PC-9 (cell line): ENCODE data around the gene MSH2. TPM values are rescaled to one million over a fixed set of nuclear protein-coding genes. Genes with fewer than 3 reads are reported as not detected.

ENCODE experiments used
- BruUV-seq: library from RNA; stranded (reverse); fragments of 400-500 nt; replicated peaks from 2 replicates; lab custom pipeline; 2021; lab: Mats Ljungman, UMichigan
- CTCF ChIA-PET: fragments of 300-600 bp; sonication (Branson Sonifier 250); formaldehyde crosslinking; loops from one replicate; lab custom pipeline; 2022; ENCODE audit warnings: antibody characterized with exemption; lab: Charles Lee
- POLR2A ChIA-PET: fragments of 300-600 bp; sonication (Branson Sonifier 250); formaldehyde crosslinking; loops from one replicate; lab custom pipeline; 2022; ENCODE audit warnings: antibody characterized with exemption; ENCODE audit not compliant: unreplicated experiment; lab: Charles Lee
- DNase-seq, 2 experiments: peaks; one replicate each; pipeline versions ENCODE4 v3.0.0 to v3.0.0-alpha.2; 2015 to 2022; ENCODE audit warnings: mixed read lengths in 1 of 2
- H2AFZ ChIP-seq: fragments of 200-600 bp; sonication (generic); 2 replicates; pipeline ENCODE4 v1.8.1; 2017; ENCODE audit warnings: antibody characterized with exemption
- H3F3A ChIP-seq: fragments of 200-600 bp; sonication (generic); 2 replicates; pipeline ENCODE4 v1.8.1; 2017; ENCODE audit warnings: antibody characterized with exemption, mild to moderate bottlenecking, low read depth; ENCODE audit not compliant: insufficient read depth
- H3K27ac ChIP-seq: fragments of 200-600 bp; sonication (generic); 2 replicates; pipeline ENCODE4 v1.6.1; 2016; ENCODE audit warnings: mixed run types
- H3K27me3 ChIP-seq: fragments of 200-600 bp; sonication (generic); 2 replicates; pipeline ENCODE4 v1.6.1; 2016; ENCODE audit warnings: low read depth, mixed run types; ENCODE audit not compliant: insufficient read depth
- H3K36me3 ChIP-seq: fragments of 200-600 bp; sonication (generic); 2 replicates; pipeline ENCODE4 v1.6.1; 2016; ENCODE audit warnings: low read depth, mixed run types
- H3K4me1 ChIP-seq: fragments of 200-600 bp; sonication (generic); replicated peaks from 2 replicates; pipeline ENCODE4 v1.6.1; 2016; ENCODE audit warnings: mixed run types; ENCODE audit not compliant: insufficient read depth
- H3K4me2 ChIP-seq: fragments of 200-600 bp; sonication (generic); 2 replicates; pipeline ENCODE4 v1.6.1; 2017; ENCODE audit warnings: mixed run types
- H3K4me3 ChIP-seq: fragments of 200-600 bp; sonication (generic); 2 replicates; pipeline ENCODE4 v1.6.1; 2016; ENCODE audit warnings: mixed run types
- H3K79me2 ChIP-seq: fragments of 200-600 bp; sonication (generic); 2 replicates; pipeline ENCODE4 v1.6.1; 2017; ENCODE audit warnings: low read depth, mixed run types
- H3K9me2 ChIP-seq: fragments of 200-600 bp; sonication (generic); 2 replicates; pipeline ENCODE4 v1.8.1; 2017; ENCODE audit warnings: mild to moderate bottlenecking; ENCODE audit not compliant: insufficient read depth
- H3K9me3 ChIP-seq: fragments of 200-600 bp; sonication (generic); 2 replicates; pipeline ENCODE4 v1.8.1; 2016; ENCODE audit warnings: low read depth; ENCODE audit not compliant: insufficient read depth
- H4K20me1 ChIP-seq: fragments of 200-600 bp; sonication (generic); 2 replicates; pipeline ENCODE4 v1.8.1; 2017; ENCODE audit not compliant: insufficient read depth
- CTCF ChIP-seq: fragments of 200-600 bp; sonication (generic); conservative IDR thresholded peaks from 2 replicates; pipeline ENCODE4 v1.6.1; 2017; ENCODE audit warnings: mixed run types, antibody characterized with exemption, mild to moderate bottlenecking, moderate library complexity
- EZH2 ChIP-seq: fragments of 200-600 bp; sonication (generic); IDR thresholded peaks from 2 replicates; pipeline ENCODE4 v1.8.0; 2017; ENCODE audit warnings: antibody characterized with exemption, low read depth
- intact Hi-C: fragments of 100-400 bp; cut with micrococcal nuclease; formaldehyde crosslinking; loops from one replicate; pipeline ENCODE4 v1.10.0; 2022; ENCODE audit not compliant: unreplicated experiment
- total RNA-seq: library from RNA; stranded (reverse); gene quantifications from 2 replicates; pipeline ENCODE4 v1.2.3, GENCODE V29; 2021

MSH2 gene
- total RNA-seq, 1 experiment from 2014 or later: 54.2 TPM

- H3K27me3 ChIP-seq: no peaks in the 10 kb centered on the region
- H3K4me1 ChIP-seq: no peaks in the 10 kb centered on the region
- no peak for TF ChIP-seq CTCF
- no peak for TF ChIP-seq EZH2
- H2AFZ ChIP-seq: no peak overlapping the region
- H3K36me3 ChIP-seq: no peaks in the 10 kb centered on the region
- H3K79me2 ChIP-seq: no peaks in the 10 kb centered on the region
- H3K9me2 ChIP-seq: no peaks in the 10 kb centered on the region
- ChIA-PET CTCF (interaction anchor here (0.6 kb wide), 1 partner anchor 53 kb away, joined by 6 read pairs; no protein-coding TSS in a partner anchor), POLR2A (no interaction called here)
- no peak for DNase-seq
- H3K27ac ChIP-seq: no peak overlapping the region
- no peak overlapping the region for H3K4me2 ChIP-seq
- no peaks in the 10 kb centered on the region for H3K9me3 ChIP-seq
- H4K20me1 ChIP-seq: no peaks in the 10 kb centered on the region
- BruUV-seq: no TSS peak
- intact Hi-C loops: no loop called here
- no peak overlapping the region for H3K4me3 ChIP-seq
- H3F3A ChIP-seq: no peaks in the 10 kb centered on the region
Observed at GRCh38 chr2:47513981-47514520, 111.1 kb downstream of the MSH2 start.

GRCh38 chr2:47516360-47517104 lies 113.6 kb downstream of the MSH2 start:
- Histone ChIP-seq H3K4me3 (no peak overlapping the region), H3F3A (no peaks in the 10 kb centered on the region), H3K4me1 (no peaks in the 10 kb centered on the region), H2AFZ (no peak overlapping the region), H3K27ac (no peak overlapping the region), H3K9me3 (no peaks in the 10 kb centered on the region), H3K4me2 (no peak overlapping the region), H3K27me3 (no peaks in the 10 kb centered on the region), H3K9me2 (no peaks in the 10 kb centered on the region), H4K20me1 (no peaks in the 10 kb centered on the region), H3K79me2 (no peaks in the 10 kb centered on the region), H3K36me3 (no peaks in the 10 kb centered on the region)
- intact Hi-C loops: no loop called here
- POLR2A ChIA-PET: interaction anchor here (0.5 kb wide), 1 partner anchor 591 kb away, joined by 4 read pairs; no protein-coding TSS in a partner anchor
- CTCF ChIA-PET: interaction anchor here (0.6 kb wide), 2 partner anchors 73 to 105 kb away, joined by 5 to 8 read pairs; no protein-coding TSS in a partner anchor
- TF ChIP-seq EZH2 (no peak), CTCF (no peak)
- DNase-seq: no peak
- BruUV-seq: no TSS peak

- no peak overlapping the region for H2AFZ ChIP-seq
- no peak for DNase-seq
- no peaks in the 10 kb centered on the region for H3K79me2 ChIP-seq
- H3F3A ChIP-seq: no peaks in the 10 kb centered on the region
- POLR2A ChIA-PET: no interaction called here
- CTCF ChIA-PET: no interaction called here
- H3K27ac ChIP-seq: no peak overlapping the region
- H3K27me3 ChIP-seq: no peaks in the 10 kb centered on the region
- no peak for TF ChIP-seq CTCF
- TF ChIP-seq EZH2: no peak
- intact Hi-C loops: no loop called here
- no peak overlapping the region for H3K4me3 ChIP-seq
- H3K9me2 ChIP-seq: no peaks in the 10 kb centered on the region
- BruUV-seq: no TSS peak
- no peaks in the 10 kb centered on the region for H3K36me3 ChIP-seq
- H3K4me1 ChIP-seq: no peaks in the 10 kb centered on the region
- no peaks in the 10 kb centered on the region for H4K20me1 ChIP-seq
- H3K9me3 ChIP-seq: no peaks in the 10 kb centered on the region
- no peak overlapping the region for H3K4me2 ChIP-seq
Observed at GRCh38 chr2:47518497-47519146, 115.7 kb downstream of the MSH2 start.
